HL-60 (cell line): ENCODE measurements around the gene TGFB1I1.

Experiments
- DNase-seq, 2 experiments: peaks; one replicate each; pipeline ENCODE4 v3.0.0-alpha.2; 2010 to 2020; ENCODE audit warnings: low read depth in 1 of 2, low spot score in 1 of 2
- H3K27ac ChIP-seq: fragments of 250-450 bp; sonication (Bioruptor Pico); replicated peaks from 2 replicates; pipeline ENCODE4 v1.5.1; 2020; ENCODE audit warnings: mild to moderate bottlenecking, moderate library complexity
- H3K27me3 ChIP-seq: fragments of 250-450 bp; sonication (Bioruptor Pico); 2 replicates; pipeline ENCODE4 v1.5.1; 2021; ENCODE audit warnings: mild to moderate bottlenecking, moderate library complexity; ENCODE audit not compliant: insufficient read depth, poor library complexity, severe bottlenecking
- H3K4me3 ChIP-seq: replicated peaks from 2 replicates; pipeline ENCODE4 v1.5.1; 2011; ENCODE audit warnings: mild to moderate bottlenecking, control low read depth, low read length; ENCODE audit not compliant: insufficient read depth
- CTCF ChIP-seq: IDR thresholded peaks from one replicate; pipeline ENCODE4 v1.5.1; 2011; ENCODE audit warnings: low read length, control low read depth, inconsistent platforms; ENCODE audit not compliant: insufficient read depth
- GABPA ChIP-seq: IDR thresholded peaks from 2 replicates; pipeline ENCODE4 v1.6.1; 2012; ENCODE audit warnings: low read depth
- POLR2AphosphoS5 ChIP-seq: IDR thresholded peaks from 2 replicates; pipeline ENCODE4 v1.6.1; 2012; ENCODE audit warnings: low read depth
- REST ChIP-seq: IDR thresholded peaks from 2 replicates; pipeline ENCODE4 v1.6.1; 2012; ENCODE audit warnings: low read depth; ENCODE audit not compliant: insufficient replicate concordance
- SPI1 ChIP-seq: IDR thresholded peaks from 2 replicates; pipeline ENCODE4 v1.6.1; 2012; ENCODE audit warnings: low read depth, mild to moderate bottlenecking, borderline replicate concordance

TGFB1I1 gene

GRCh38 chr16:31427441-31428278, 44.3 kb upstream of the TGFB1I1 start:
- no peak overlapping the region for H3K27ac ChIP-seq
- no peaks in the 10 kb centered on the region for H3K27me3 ChIP-seq
- TF ChIP-seq CTCF (no peak), GABPA (no peak)
- DNase-seq = no peak
- H3K4me3 ChIP-seq = no peak overlapping the region

- Histone ChIP-seq H3K27me3 (no peaks in the 10 kb centered on the region), H3K4me3 (no peak within 1 kb of the TSS), H3K27ac (no peak within 1 kb of the TSS)
- no peak for TF ChIP-seq GABPA
- TF ChIP-seq REST = no peak
- TF ChIP-seq POLR2AphosphoS5 = no peak
- no peak for TF ChIP-seq CTCF
- no peak for TF ChIP-seq SPI1
- DNase-seq = no peak
These were observed 43.7 kb upstream of the TGFB1I1 start, which contains the start of gene COX6A2 for GRCh38 chr16:31428279-31428597. Gene COX6A2 (minus strand): TSS chr16:31428360. CDS start chr16:31428325, 35 bp downstream.

- Histone ChIP-seq H3K27me3 (no peaks in the 10 kb centered on the region), H3K27ac (no peak overlapping the region), H3K4me3 (no peak overlapping the region)
- DNase-seq = no peak
- TF ChIP-seq POLR2AphosphoS5 (no peak), GABPA (no peak), CTCF (no peak), REST (no peak), SPI1 (no peak)
These were observed 43.2 kb upstream of the TGFB1I1 start for GRCh38 chr16:31428638-31429247.
